Natural killer cell (primary cell): ENCODE data around the gene COL1A1. TPM values are rescaled to one million over a fixed set of nuclear protein-coding genes. Genes with fewer than 3 reads are reported as not detected.

Source experiments
- ATAC-seq, 3 donors: fragments of 150-1000 bp in 2 of 3; fragments of 200-7000 bp in 1 of 3; cut with Tn5 transposase; 1 replicate in 1 of 3; 2 replicates in 2 of 3; pipeline ENCODE4 v1.10.0; 2021; ENCODE audit warnings: mild to moderate bottlenecking in 2 of 3, moderate library complexity in 2 of 3
- DNase-seq, 2 donors: peaks; one replicate each; pipeline versions ENCODE4 v3.0.0 to v3.0.0-alpha.2; 2013 to 2021; ENCODE audit warnings: mixed read lengths in 1 of 2
- H3K27ac ChIP-seq: one replicate; pipeline ENCODE4 v1.5.1; 2013; ENCODE audit warnings: mild to moderate bottlenecking, low read length
- H3K27me3 ChIP-seq: one replicate; pipeline ENCODE4 v1.6.1; 2013; ENCODE audit warnings: low read length; ENCODE audit not compliant: control insufficient read depth, insufficient read depth
- H3K36me3 ChIP-seq: one replicate; pipeline ENCODE4 v1.6.1; 2013; ENCODE audit warnings: low read length; ENCODE audit not compliant: control insufficient read depth, insufficient read depth
- H3K4me1 ChIP-seq: one replicate; pipeline ENCODE4 v1.6.1; 2013; ENCODE audit warnings: low read length; ENCODE audit not compliant: control insufficient read depth, insufficient read depth
- H3K4me3 ChIP-seq: one replicate; pipeline ENCODE4 v1.5.1; 2013; ENCODE audit warnings: low read length
- H3K9me3 ChIP-seq: one replicate; pipeline ENCODE4 v1.6.1; 2013; ENCODE audit warnings: low read length; ENCODE audit not compliant: control insufficient read depth, insufficient read depth
- H3K27ac Mint-ChIP-seq, 2 donors: one replicate each; pipeline ENCODE4 v1.8.0; 2022; ENCODE audit warnings: mild to moderate bottlenecking in 2 of 2, mixed read lengths in 2 of 2, moderate library complexity in 1 of 2
- H3K27me3 Mint-ChIP-seq, 2 donors: one replicate each; pipeline ENCODE4 v1.8.0; 2022; ENCODE audit warnings: low read depth in 2 of 2, mixed read lengths in 2 of 2
- H3K36me3 Mint-ChIP-seq: one replicate; pipeline ENCODE4 v1.8.0; 2022; ENCODE audit warnings: mixed read lengths
- H3K4me1 Mint-ChIP-seq, 2 donors: one replicate each; pipeline ENCODE4 v1.8.0; 2022; ENCODE audit warnings: mixed read lengths in 2 of 2
- H3K4me3 Mint-ChIP-seq: one replicate; pipeline ENCODE4 v1.8.0; 2022; ENCODE audit warnings: mild to moderate bottlenecking, moderate library complexity, mixed read lengths
- H3K9me3 Mint-ChIP-seq, 2 donors: one replicate each; pipeline ENCODE4 v1.8.0; 2022; ENCODE audit warnings: mixed read lengths in 2 of 2
- WGBS: methylation state at CpG from one replicate; pipeline ENCODE4 v1.1.7; 2013; ENCODE audit warnings: missing lambda C conversion rate; ENCODE audit not compliant: insufficient coverage; 5-methylcytosine and 5-hydroxymethylcytosine counted together
- intact Hi-C: fragments of 100-400 bp; cut with micrococcal nuclease; formaldehyde crosslinking; loops from one replicate; pipeline ENCODE4 v1.14.2; 2022
- total RNA-seq, 4 donors: library from RNA; stranded (reverse); fragments of 120-200 nt in 1 of 4; gene quantifications; one replicate each; pipeline versions ENCODE4 v1.2.3 to v1.2.4, GENCODE V29; 2013 to 2022
- TF ChIP-seq, protein P1 (sequence below): fragments of 200-600 bp; IDR thresholded peaks from one replicate; pipeline ENCODE4 v1.8.0; 2022; ENCODE audit warnings: antibody characterized with exemption

COL1A1 gene
- total RNA-seq, 3 donors from 2014 or later (not counting 1 experiment from before 2014, with no cell fraction given), result 2.3 to 7.5 (median 2.6) TPM

DNA sequence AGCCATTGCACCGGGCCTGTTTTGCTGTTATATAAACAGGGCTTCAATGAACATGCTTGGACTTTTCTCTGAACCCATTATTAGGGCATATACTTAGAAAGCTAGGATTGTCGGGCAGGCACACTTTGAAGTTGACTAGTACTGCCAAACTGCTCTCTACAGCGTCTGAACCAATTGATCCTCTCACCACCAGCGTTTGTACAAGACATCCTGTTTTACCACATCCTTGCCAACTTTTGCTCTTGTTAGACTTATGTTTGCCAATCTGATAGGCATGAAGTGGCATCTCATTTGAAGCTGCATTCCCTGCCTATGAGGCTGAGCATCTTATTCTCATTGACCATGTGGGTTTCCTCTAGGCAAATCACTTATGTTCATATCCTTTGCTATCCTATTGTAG lies 43.5 kb downstream of the COL1A1 start:
- DNase-seq (peak in 1 of 2 donors; percentile 46), ATAC-seq (no peak)
- no peak overlapping the region for H3K27ac ChIP-seq
- peaks cover 23 to 27% of the 10 kb centered on the region in 2 donors for H3K4me1 Mint-ChIP-seq
- H3K27ac Mint-ChIP-seq, result no peak overlapping the region
- peaks cover 0 to 6% of the 10 kb centered on the region in 2 donors for H3K27me3 Mint-ChIP-seq
- no peak overlapping the region for H3K4me3 ChIP-seq
- TF ChIP-seq, protein P1, sequence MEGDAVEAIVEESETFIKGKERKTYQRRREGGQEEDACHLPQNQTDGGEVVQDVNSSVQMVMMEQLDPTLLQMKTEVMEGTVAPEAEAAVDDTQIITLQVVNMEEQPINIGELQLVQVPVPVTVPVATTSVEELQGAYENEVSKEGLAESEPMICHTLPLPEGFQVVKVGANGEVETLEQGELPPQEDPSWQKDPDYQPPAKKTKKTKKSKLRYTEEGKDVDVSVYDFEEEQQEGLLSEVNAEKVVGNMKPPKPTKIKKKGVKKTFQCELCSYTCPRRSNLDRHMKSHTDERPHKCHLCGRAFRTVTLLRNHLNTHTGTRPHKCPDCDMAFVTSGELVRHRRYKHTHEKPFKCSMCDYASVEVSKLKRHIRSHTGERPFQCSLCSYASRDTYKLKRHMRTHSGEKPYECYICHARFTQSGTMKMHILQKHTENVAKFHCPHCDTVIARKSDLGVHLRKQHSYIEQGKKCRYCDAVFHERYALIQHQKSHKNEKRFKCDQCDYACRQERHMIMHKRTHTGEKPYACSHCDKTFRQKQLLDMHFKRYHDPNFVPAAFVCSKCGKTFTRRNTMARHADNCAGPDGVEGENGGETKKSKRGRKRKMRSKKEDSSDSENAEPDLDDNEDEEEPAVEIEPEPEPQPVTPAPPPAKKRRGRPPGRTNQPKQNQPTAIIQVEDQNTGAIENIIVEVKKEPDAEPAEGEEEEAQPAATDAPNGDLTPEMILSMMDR, result no peak
- H3K9me3 Mint-ChIP-seq, result no peaks in the 10 kb centered on the region
- no peaks in the 10 kb centered on the region for H3K36me3 ChIP-seq
- WGBS, result 48% methylated on average over 4 of the region's 4 CpGs
- no peak overlapping the region for H3K4me3 Mint-ChIP-seq
- H3K36me3 Mint-ChIP-seq, result no peaks in the 10 kb centered on the region
- intact Hi-C loops, result no loop called here
- no peaks in the 10 kb centered on the region for H3K9me3 ChIP-seq
- no peaks in the 10 kb centered on the region for H3K27me3 ChIP-seq
- H3K4me1 ChIP-seq, result peaks cover 31% of the 10 kb centered on the region

DNA sequence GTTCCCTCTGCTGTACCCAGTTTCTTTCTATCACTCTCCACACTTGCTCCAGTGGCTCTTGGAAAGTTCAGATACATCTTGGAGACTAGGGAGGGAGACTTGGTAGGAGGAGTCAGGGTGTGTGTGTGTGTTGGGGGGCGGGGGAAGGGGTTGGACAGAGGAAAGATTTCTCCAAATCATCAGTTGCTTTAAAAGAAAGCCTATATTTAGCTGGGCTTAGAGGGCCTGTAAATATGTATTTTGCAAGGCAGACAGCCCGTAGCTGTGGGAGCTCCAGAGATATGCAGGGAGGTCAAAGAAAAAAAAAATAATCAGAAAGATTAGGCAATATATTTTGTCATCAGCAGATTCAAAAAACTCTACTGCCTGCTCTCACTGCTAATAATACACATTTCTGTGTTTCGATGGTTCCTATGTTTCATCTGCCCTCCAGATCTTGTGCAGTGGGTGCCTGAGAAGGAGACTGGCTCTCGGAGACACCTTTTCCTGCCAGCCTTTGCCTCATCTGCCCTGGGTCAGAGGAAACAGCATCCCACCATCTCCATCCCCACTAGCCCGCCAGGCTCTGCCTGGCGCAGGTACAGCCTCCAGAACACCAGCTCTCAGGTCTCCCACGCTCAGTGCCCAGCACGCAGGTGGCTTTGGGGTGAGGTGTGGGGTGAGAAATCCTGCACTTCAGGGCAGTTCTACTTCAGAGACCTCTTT lies 46.2 kb downstream of the COL1A1 start:
- 88% methylated on average over 8 of the region's 8 CpGs for WGBS

DNA sequence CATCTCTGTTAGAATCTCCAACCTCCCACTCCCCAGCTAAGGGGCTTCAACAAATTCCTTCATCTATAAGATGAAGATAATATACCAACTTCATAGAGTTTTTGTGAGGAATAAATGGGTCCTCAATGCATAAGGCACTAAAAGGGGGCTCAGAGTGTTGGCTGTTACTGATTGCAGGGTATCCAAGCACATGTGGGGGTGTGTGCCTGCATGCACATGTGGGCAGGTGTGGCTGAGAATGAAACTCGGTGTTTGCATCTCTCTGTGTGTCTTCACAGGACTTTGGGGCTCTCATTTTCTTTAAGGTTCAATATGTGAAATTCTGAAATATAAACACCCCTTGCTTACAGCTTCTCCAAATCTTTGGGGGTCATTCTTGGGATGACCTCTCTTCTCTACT lies 46.8 kb downstream of the COL1A1 start:
- peak overlapping the region in 1 of 2 donors; percentile 14 for H3K27ac Mint-ChIP-seq
- no peaks in the 10 kb centered on the region for H3K9me3 Mint-ChIP-seq
- Histone ChIP-seq H3K4me1 (peaks cover 35% of the 10 kb centered on the region), H3K4me3 (no peak overlapping the region), H3K36me3 (no peaks in the 10 kb centered on the region), H3K27ac (no peak overlapping the region), H3K27me3 (no peaks in the 10 kb centered on the region), H3K9me3 (no peaks in the 10 kb centered on the region)
- no peaks in the 10 kb centered on the region for H3K27me3 Mint-ChIP-seq
- 67% methylated on average over 1 of the region's 1 CpG for WGBS
- intact Hi-C loops, result loop anchor here (5.0 kb wide), 1 partner anchor 57 kb away; the partner anchor contains the start of gene PDK2
- H3K4me3 Mint-ChIP-seq, result peak overlapping the region; percentile 6
- no peaks in the 10 kb centered on the region for H3K36me3 Mint-ChIP-seq
- ATAC-seq (no peak), DNase-seq (no peak)
- peaks cover 13 to 20% of the 10 kb centered on the region in 2 donors for H3K4me1 Mint-ChIP-seq
- TF ChIP-seq, protein P1, result no peak

More for the DNA sequence above, 46.2 kb downstream of the COL1A1 start:
- H3K9me3 Mint-ChIP-seq, result no peaks in the 10 kb centered on the region
- H3K4me3 Mint-ChIP-seq, result no peak overlapping the region
- Histone ChIP-seq H3K9me3 (no peaks in the 10 kb centered on the region), H3K27me3 (no peaks in the 10 kb centered on the region), H3K36me3 (no peaks in the 10 kb centered on the region), H3K4me3 (no peak overlapping the region), H3K27ac (no peak overlapping the region), H3K4me1 (peaks cover 35% of the 10 kb centered on the region)
- DNase-seq (no peak), ATAC-seq (no peak)
- peaks cover 13 to 20% of the 10 kb centered on the region in 2 donors for H3K4me1 Mint-ChIP-seq
- intact Hi-C loops, result no loop called here
- H3K27me3 Mint-ChIP-seq, result no peaks in the 10 kb centered on the region
- no peak overlapping the region for H3K27ac Mint-ChIP-seq
- no peaks in the 10 kb centered on the region for H3K36me3 Mint-ChIP-seq
- TF ChIP-seq, protein P1, result no peak
